Coronary artery (tissue), 2 donors: ENCODE results near the gene MED13.
A peak's percentile ranks its signal among the peaks of the same experiment; 100 is the strongest.

Experiments
- DNase-seq: peaks from one replicate; pipeline ENCODE4 v3.0.0-alpha.2; 2017; ENCODE audit warnings: low spot score
- H3K27ac ChIP-seq, 2 donors: fragments of 200-600 bp; sonication (generic); one replicate each; pipeline ENCODE4 v1.5.1; 2016 to 2019
- H3K4me3 ChIP-seq: fragments of 200-600 bp; sonication (generic); 2 replicates; pipeline ENCODE4 v1.5.1; 2016; ENCODE audit warnings: mild to moderate bottlenecking, moderate library complexity
- CTCF ChIP-seq: fragments of 200-600 bp; sonication (generic); IDR thresholded peaks from one replicate; pipeline ENCODE4 v1.5.1; 2019; ENCODE audit warnings: antibody characterized with exemption

Gene MED13

GRCh38 chr17:62058611-62059010, 6.5 kb downstream of the MED13 start:
- Histone ChIP-seq H3K27ac (no peak overlapping the region), H3K4me3 (no peak overlapping the region)
- no peak for TF ChIP-seq CTCF
- DNase-seq = no peak

GRCh38 chr17:62057696-62058095, 7.4 kb downstream of the MED13 start:
- H3K27ac ChIP-seq = peak overlapping the region in 1 of 2 donors; percentile 22
- no peak for DNase-seq
- peak overlapping the region; percentile 1 for H3K4me3 ChIP-seq
- TF ChIP-seq CTCF = no peak

GRCh38 chr17:62052765-62053338, 12.2 kb downstream of the MED13 start:
- no peak for TF ChIP-seq CTCF
- Histone ChIP-seq H3K4me3 (no peak overlapping the region), H3K27ac (no peak overlapping the region)
- DNase-seq = no peak

GRCh38 chr17:62051053-62051452, 14.0 kb downstream of the MED13 start:
- TF ChIP-seq CTCF = no peak
- no peak overlapping the region for H3K4me3 ChIP-seq
- no peak for DNase-seq
- no peak overlapping the region for H3K27ac ChIP-seq

- DNase-seq = no peak
- H3K27ac ChIP-seq = no peak overlapping the region
- TF ChIP-seq CTCF = no peak
Measured at GRCh38 chr17:62049299-62049698, 15.8 kb downstream of the MED13 start.

GRCh38 chr17:62048262-62048661, 16.8 kb downstream of the MED13 start:
- no peak overlapping the region for H3K27ac ChIP-seq
- H3K4me3 ChIP-seq = no peak overlapping the region
- DNase-seq = no peak
- no peak for TF ChIP-seq CTCF

More at GRCh38 chr17:62049299-62049698, 15.8 kb downstream of the MED13 start:
- no peak overlapping the region for H3K4me3 ChIP-seq

GRCh38 chr17:62045517-62045916, 19.6 kb downstream of the MED13 start:
- Histone ChIP-seq H3K27ac (no peak overlapping the region), H3K4me3 (no peak overlapping the region)
- TF ChIP-seq CTCF = no peak
- no peak for DNase-seq
